ENCODE measurements around the gene TKFC. TPM values are rescaled to one million over a fixed set of nuclear protein-coding genes. Genes with fewer than 3 reads are reported as not detected.

Gene TKFC
- total and polyA plus RNA-seq, 2 donors from 2014 or later: 64.6 to 107 TPM

DNA sequence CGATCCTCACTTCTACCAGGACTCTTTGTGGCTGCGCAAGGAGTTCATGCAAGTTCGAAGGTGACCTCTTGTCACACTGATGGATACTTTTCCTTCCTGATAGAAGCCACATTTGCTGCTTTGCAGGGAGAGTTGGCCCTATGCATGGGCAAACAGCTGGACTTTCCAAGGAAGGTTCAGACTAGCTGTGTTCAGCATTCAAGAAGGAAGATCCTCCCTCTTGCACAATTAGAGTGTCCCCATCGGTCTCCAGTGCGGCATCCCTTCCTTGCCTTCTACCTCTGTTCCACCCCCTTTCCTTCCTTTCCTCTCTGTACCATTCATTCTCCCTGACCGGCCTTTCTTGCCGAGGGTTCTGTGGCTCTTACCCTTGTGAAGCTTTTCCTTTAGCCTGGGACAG lies 35.6 kb downstream of the TKFC start:
- no peak overlapping the region for H3K4me3 ChIP-seq (ENCODE audit: low read length in 3 of 3)
- H3K27me3 ChIP-seq (ENCODE audit: control insufficient read depth, insufficient read depth, low read length): no peaks in the 10 kb centered on the region
- TF ChIP-seq, protein P1, sequence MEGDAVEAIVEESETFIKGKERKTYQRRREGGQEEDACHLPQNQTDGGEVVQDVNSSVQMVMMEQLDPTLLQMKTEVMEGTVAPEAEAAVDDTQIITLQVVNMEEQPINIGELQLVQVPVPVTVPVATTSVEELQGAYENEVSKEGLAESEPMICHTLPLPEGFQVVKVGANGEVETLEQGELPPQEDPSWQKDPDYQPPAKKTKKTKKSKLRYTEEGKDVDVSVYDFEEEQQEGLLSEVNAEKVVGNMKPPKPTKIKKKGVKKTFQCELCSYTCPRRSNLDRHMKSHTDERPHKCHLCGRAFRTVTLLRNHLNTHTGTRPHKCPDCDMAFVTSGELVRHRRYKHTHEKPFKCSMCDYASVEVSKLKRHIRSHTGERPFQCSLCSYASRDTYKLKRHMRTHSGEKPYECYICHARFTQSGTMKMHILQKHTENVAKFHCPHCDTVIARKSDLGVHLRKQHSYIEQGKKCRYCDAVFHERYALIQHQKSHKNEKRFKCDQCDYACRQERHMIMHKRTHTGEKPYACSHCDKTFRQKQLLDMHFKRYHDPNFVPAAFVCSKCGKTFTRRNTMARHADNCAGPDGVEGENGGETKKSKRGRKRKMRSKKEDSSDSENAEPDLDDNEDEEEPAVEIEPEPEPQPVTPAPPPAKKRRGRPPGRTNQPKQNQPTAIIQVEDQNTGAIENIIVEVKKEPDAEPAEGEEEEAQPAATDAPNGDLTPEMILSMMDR (IDR thresholded peaks at IDR 0.05; ENCODE audit: borderline replicate concordance, extremely low read depth, insufficient read depth): no peak
- H3K27ac ChIP-seq (ENCODE audit: low read depth in 2 of 2, low read length in 2 of 2): no peak overlapping the region
- H3K9ac ChIP-seq (ENCODE audit: low read length in 3 of 3): no peak overlapping the region
- intact Hi-C loops (cut with DNase I): no loop called here
- FAIRE-seq: no peak
- no peaks in the 10 kb centered on the region for H3K9me3 ChIP-seq (ENCODE audit: control insufficient read depth in 2 of 3, insufficient read depth in 1 of 3, low read length in 3 of 3)
- H3K4me1 ChIP-seq (ENCODE audit: control insufficient read depth in 2 of 3, insufficient read depth in 2 of 3, low read depth in 1 of 3, low read length in 3 of 3): peaks cover 0 to 5% (median 5%) of the 10 kb centered on the region in 3 donors
- DNase-seq: no peak
- H3K36me3 ChIP-seq (ENCODE audit: control insufficient read depth in 2 of 3, insufficient read depth in 3 of 3, low read length in 3 of 3): peaks cover 10 to 43% (median 16%) of the 10 kb centered on the region in 3 donors

- no peak for FAIRE-seq
- peak in 1 of 5 donors; percentile 91 for DNase-seq
- H3K4me1 ChIP-seq (ENCODE audit: control insufficient read depth in 2 of 3, insufficient read depth in 2 of 3, low read depth in 1 of 3, low read length in 3 of 3): peaks cover 0 to 5% (median 5%) of the 10 kb centered on the region in 3 donors
- no peak overlapping the region for H3K9ac ChIP-seq (ENCODE audit: low read length in 3 of 3)
- no peaks in the 10 kb centered on the region for H3K9me3 ChIP-seq (ENCODE audit: control insufficient read depth in 2 of 3, insufficient read depth in 1 of 3, low read length in 3 of 3)
- no peak overlapping the region for H3K27ac ChIP-seq (ENCODE audit: low read depth in 2 of 2, low read length in 2 of 2)
- H3K27me3 ChIP-seq (ENCODE audit: control insufficient read depth, insufficient read depth, low read length): no peaks in the 10 kb centered on the region
- no peak overlapping the region for H3K4me3 ChIP-seq (ENCODE audit: low read length in 3 of 3)
- TF ChIP-seq, protein P1 (IDR thresholded peaks at IDR 0.05; ENCODE audit: borderline replicate concordance, extremely low read depth, insufficient read depth): no peak
- intact Hi-C loops (cut with DNase I): no loop called here
- H3K36me3 ChIP-seq (ENCODE audit: control insufficient read depth in 2 of 3, insufficient read depth in 3 of 3, low read length in 3 of 3): peaks cover 10 to 36% (median 13%) of the 10 kb centered on the region in 3 donors
Observed at GRCh38 chr11:61369372-61370348, 36.6 kb downstream of the TKFC start.

- intact Hi-C loops (cut with DNase I): no loop called here
- Histone ChIP-seq H3K27ac (ENCODE audit: low read depth in 2 of 2, low read length in 2 of 2) (no peak overlapping the region), H3K9me3 (ENCODE audit: control insufficient read depth in 2 of 3, insufficient read depth in 1 of 3, low read length in 3 of 3) (no peaks in the 10 kb centered on the region), H3K4me1 (ENCODE audit: control insufficient read depth in 2 of 3, insufficient read depth in 2 of 3, low read depth in 1 of 3, low read length in 3 of 3) (peaks cover 0 to 5% (median 5%) of the 10 kb centered on the region in 3 donors), H3K4me3 (ENCODE audit: low read length in 3 of 3) (no peak overlapping the region), H3K36me3 (ENCODE audit: control insufficient read depth in 2 of 3, insufficient read depth in 3 of 3, low read length in 3 of 3) (peaks cover 10 to 35% (median 13%) of the 10 kb centered on the region in 3 donors), H3K27me3 (ENCODE audit: control insufficient read depth, insufficient read depth, low read length) (no peaks in the 10 kb centered on the region), H3K9ac (ENCODE audit: low read length in 3 of 3) (no peak overlapping the region)
- FAIRE-seq (no peak), DNase-seq (no peak)
- TF ChIP-seq, protein P1 (IDR thresholded peaks at IDR 0.05; ENCODE audit: borderline replicate concordance, extremely low read depth, insufficient read depth): no peak
Observed at GRCh38 chr11:61370349-61371005, 37.4 kb downstream of the TKFC start.

Data from kidney (tissue), 14 donors.